DMS153 treated with DMSO at 0.1 percent for 48 hours (cell line): ENCODE measurements around the gene TRPM3.

Experiments used
- DNase-seq: peaks from one replicate; lab custom pipeline; 2025; ENCODE audit not compliant: unreplicated experiment; lab: John Stamatoyannopoulos, UW

Gene TRPM3

DNA sequence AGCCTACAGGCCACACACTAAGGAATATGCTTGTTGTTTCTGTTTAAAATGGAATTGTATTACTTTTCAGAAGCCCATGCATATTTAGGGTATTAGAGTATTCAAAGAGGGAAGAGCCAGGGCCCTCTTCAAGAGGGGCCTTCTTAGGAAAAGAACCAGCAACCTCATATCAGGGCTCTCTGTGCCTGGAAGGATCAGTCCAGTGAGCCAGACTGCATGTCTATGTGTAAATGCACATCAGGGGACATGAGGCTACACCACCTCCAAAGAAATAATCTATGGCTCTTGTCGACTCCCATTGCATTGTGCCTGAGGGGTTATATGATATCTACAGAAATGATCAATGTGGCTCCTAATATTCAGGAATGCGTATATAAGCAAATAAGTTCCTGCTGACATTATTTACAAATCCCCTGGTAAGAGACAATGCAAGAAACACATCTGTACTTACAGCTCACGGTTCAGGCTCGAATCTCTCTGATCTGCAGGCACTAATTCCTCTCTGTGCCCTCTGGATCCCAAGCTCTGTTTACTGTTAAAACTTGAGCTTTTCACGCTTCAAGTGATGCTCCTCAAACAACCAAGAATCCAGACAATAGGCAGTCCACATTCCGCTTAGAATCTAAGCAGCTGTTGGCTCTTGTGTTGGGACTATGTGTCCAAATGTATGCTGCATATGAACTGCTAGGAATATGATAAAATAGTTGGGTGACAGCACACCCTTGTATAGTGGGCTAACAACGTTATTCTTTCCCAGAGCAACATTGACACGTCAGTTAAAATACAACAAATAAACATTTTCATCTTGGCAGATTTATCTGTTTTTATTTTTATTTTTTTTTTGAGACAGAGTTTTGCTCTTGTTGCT, 556.7 kb downstream of the TRPM3 start:
- DNase-seq: no peak

DNA sequence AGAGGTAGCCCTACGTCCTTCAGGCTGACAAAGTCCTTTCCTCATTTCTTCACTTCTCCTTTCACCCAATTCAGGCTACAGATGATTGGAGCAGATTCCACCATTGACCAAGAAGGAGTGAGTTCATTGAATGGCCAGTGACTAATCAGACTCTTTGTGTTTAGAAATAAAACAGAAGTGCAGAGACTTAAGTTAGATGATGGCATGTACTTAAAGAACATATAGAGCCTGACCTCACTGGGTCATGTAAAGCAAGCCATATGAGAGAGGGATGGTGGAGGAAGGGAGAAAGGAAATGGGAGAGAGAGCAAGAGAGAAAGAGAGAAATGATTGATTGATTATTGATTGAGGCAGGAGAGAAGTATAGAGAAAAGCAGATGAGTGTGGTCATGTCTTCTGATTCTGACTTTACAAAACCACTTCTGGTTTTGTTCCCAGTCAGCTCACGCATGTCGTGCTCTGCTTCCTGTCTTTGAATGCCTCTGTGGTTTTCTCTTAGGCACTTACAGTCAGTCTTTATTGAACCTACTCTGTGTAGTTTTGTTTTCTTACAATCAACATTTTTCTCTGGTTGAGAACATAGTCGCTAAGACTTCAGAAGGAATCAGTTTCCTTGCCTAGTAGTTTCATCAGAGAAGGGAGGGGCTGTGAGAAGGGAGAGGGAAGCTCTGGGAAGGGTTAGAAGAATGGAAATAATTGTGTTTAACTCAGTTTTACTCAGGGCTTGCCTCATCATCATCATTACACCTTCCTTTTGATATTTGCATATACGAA, 557.8 kb downstream of the TRPM3 start:
- no peak for DNase-seq

DNA sequence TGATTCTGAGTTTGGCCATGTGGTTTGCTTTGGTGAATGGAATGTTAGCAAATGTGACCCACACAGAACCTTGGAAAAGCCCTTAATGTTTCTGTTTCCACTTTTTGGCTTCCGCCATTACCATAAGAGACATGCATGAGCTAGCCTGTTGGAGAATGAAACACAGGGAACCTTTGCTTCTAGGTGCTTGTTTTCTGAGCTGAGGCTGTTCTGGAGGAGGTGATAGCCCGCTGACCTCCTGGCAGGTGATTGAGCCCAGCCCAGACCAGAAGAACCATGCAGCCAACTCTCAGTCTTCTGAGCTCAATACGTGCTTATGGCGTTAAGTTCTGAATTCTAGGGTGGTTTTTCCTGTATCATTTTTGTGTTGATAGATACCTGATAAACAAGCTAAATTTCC, 558.4 kb downstream of the TRPM3 start:
- DNase-seq: no peak

DNA sequence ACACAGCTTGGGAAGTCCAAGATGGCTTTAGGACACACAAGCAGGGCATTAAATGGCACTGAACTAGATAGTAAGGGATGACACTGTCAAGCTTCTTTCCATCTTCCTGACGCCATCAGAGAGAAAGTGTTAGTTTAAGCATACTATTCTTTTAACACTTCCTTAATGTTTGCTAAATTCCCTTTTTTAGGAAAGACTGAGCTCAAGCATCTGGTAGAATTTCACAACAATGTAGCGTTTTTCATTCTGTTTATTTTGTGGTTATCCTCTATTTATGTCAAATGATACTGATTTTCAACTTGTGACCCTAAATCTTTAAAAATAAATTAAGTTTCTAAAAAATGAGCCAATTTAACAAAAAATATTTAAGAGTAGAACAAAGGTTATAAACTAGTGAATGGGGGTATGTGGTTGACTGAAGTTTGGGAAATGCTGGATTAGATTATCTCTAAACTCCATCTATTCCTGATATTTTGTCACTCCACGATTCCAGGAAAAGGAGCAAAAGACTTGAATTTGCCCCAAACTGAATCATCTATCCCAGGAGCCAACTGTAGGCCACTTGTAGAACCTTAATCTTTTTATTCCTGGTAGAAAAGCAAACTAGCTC, 559.5 kb downstream of the TRPM3 start:
- no peak for DNase-seq

DNA sequence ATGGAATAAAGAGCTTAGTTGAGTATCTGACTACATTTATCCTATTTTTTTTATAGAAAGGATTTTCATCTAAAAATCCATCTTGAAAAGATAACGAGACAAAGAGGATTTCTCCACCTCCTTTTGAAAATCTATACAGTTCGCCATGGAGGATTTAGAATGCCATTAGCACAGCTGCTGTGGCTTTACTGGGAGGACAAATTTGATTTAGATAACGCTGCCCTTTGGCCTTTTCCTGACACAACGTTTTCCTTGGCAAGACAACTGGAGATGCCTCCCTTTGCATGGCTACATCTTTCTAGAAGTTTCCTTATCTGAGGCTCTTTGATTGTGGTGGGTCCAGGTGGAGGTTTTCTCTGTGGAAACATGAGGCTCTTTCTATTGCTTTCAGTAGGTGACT, 560.3 kb downstream of the TRPM3 start:
- DNase-seq: no peak

DNA sequence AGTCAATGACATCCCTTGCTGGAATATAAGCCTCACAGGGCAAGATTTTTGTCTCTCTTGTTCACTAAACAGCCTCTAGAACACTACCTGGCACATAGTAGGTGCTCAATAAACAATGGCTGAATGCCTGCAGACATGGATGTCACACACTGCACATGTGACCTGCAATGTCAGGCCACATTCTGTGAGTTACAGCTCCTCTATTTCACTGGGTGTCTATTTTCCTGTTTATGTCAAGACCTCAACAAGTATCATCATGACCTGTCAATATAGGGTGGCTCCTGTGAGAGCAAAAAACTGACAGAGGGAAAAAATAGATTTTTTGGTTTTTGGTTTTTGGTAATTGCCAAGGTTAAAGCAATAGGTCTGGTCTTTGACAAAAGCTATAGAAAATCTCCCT, 562.3 kb downstream of the TRPM3 start:
- DNase-seq: no peak

DNA sequence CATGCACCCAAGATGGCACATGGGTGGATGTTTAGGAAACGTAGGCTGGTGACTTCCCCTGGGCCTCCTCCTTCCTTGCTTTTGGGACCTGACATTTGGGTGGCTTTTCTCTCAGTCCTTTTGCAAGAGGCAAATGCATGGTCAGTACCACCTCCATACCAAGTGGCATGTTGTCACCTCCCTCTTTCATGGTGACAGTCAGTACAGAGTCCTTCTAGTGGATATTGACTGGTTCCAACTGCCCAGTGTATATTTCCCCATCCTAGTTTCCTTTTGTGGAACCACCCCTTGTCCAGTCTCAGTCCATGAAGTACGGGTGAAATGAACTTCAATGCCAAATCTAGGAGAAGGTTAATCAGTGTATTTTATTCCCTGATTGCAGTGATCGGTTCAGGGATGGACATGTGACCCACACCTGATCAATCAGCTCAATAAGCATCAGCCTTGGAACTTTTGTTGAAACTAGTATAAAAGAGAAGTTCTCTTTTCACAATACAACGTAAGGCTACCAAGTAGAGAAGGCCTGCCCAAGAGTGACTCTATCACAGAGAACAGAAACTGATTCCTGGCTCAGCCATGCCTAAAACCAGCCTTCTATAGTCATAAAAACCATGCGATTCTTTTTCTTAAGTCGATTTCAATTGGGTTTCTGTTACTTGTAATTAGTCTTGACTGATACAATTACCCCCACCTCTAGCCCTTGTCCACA, 563.6 kb downstream of the TRPM3 start:
- DNase-seq: no peak

DNA sequence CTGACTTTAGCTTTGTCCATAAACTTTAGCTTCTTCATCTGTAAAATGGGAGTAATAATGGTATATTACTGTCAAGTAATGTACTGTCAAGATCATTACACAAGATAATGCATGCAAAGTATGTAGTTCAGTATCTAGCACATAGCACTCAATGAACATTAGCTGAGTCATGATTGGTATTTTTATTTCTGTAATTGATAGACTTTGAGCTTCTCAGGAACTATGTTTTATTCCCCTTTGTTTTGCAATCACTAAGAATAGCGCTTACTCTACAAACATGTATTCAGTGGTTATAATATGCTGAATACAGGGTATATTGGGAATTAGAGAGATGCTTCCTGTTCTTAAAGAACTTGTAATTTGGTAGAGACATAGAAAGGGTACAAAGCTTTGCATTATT, 564.6 kb downstream of the TRPM3 start:
- no peak for DNase-seq

DNA sequence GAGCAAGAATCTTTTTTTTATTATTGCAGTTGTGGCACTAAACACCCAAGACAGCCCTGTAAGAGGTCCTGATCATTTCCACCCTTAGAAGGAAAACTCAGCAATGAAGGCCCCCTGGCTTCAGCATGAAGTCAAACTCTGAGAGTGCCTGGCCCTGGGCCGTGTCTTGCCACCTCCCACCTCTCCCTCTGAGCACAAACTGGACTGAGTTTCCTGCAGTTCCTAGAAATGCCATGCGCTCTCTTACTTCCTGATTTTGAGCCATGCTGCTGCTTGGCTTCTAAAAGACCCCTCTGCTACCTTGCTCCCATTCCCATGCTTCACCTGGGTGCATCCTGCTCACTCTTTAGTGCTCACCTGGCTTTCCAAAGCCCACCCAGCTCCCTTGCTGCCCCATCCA, 566.5 kb downstream of the TRPM3 start:
- DNase-seq: no peak

DNA sequence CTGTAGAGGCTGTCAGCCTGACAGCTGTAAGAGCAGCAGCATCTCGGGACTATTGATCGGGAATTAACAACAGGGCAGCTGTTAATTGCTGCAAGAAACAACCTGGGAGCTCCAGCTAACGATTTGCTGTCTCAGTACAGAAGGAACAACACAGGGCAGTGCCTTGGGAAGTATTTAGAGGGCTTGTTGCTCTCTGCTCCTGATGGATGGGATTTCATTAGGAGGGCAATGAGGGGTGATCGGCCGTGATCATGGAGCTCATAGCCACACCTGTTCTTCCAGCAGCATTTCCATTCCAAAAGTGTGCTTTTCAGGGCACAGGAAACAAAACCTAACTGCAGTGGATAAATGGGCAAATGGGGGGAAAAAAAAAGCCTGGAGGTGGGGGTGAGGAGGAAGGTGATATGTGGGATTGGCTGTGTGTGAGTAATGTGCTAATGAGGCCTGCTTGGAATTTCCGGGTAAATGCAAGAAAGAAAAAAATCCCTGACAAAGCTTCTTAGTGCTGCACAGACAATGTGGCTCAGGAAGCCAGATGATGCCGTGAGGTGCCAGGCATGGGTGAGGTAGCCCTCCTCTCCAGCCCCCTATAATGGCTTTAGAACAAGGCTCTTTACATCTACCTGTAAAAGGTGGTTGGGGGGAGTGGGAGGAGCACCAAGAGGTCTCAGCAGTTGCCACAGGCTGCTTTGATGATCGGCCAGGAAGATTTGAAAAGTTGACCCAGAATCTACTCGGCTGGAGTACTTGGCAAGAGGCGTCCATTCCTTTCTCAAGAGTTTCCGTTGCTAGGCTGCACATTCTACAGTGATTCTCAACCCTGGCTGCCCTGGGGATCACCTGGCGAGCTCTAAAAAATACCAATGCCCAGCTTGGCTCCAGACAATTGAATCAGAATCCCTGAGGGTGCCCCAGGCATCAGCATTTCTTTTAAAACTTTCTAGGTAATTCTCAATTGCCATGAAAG, 567.4 kb downstream of the TRPM3 start:
- DNase-seq: no peak

DNA sequence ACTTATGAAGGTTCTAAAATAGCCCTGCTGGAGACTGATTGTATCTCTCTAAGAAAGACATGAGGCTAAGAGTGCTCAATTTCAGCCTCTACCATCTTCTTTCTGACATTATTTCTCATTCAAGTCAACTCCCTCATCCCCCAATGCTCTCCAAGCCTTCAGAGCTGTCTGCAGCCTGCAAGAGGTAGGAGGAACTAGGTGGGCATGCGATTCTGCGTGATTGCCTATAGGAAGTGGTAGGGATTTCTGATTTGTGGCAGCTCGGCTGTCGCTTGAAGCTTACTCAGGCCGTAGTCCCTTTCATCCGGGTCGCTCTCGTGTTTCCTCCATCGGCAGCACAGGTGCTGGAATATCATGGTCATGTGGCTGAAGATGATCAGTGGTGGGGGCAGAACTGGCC, 568.9 kb downstream of the TRPM3 start:
- DNase-seq: no peak

DNA sequence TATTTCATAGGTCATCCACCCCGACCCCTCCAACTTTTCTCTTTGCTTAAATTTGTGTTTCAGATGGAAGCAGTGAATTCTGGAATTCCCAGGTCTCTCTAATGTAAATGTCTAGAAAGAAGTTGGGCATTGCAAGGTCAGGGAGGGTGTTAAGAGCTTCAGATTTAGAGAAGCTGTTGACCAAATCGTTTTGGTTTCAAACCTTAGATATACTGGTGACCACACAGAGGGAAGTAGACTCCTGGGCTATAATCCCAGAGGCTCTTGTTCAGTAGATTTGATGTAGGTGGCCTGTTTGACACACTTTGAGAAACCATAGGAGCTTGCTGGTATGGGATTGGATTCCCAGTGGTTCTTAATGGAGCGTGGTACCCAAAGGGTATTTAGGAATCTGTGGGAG, 569.6 kb downstream of the TRPM3 start:
- no peak for DNase-seq

DNA sequence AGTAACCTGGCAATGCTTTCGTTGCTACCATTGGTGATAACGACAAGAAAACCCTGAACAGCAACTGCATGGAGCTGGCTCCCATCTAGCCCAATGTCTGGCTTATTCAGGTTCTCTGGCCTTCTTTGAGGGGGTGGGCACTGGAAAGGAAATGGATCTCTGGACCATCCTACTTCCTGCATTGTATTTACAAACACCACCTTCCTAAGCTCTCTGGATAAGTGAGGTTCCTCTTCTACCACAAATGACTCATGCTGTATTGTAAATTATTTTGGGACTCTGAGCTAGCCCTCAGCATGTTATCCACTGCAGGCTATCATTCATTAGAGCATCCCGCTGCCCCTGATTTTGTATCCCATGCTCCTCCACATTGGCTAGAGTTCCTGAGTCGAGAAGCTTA, 570.0 kb downstream of the TRPM3 start:
- no peak for DNase-seq

DNA sequence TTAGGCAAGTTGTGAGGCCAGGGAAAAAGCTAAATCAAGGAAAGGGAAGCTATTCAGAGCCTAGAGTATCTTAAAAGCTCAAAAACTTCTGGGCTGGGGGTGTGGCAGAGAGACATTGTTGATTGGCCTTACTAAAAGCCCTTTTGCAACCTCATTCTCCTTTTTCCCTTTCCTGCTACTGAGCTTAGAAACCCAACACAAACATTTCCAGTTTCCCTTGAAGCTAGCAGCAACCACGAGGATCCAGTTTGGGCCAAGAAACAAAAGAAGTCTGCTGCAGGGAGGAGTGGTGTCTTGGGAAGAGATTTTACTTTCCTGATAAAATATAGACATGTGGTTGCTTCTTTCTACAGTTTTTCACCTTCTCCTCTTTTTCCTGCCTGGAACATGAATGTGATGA, 571.5 kb downstream of the TRPM3 start:
- DNase-seq: no peak

DNA sequence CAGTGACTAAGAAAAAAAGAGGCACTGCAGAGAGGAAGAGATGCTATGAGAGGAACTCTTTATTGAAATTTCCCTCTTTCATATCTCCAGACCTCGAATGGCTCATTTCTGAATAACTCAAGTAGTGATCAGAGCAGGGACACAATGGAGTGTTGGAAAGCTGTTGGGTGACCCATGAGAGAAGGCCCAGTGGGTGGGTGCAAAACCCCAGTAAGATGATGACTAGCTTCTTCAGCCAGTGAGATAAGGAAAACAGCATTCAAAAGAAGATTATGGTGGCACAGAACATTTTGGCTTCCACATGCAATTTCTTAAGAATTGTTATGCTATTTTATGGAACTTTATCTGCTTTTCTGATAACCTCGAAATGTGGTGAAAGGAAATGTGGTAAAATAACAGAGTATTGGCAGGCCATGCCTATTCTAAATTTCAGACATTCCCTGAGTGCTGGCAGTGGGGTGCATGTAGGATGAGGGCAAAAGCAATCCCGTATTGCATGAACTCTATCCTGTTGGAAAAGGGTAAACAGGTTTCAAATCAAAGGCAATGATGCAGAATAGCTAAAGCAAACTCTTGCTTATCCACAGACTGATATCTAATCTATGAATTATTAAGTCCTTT, 579.0 kb downstream of the TRPM3 start:
- DNase-seq: no peak

DNA sequence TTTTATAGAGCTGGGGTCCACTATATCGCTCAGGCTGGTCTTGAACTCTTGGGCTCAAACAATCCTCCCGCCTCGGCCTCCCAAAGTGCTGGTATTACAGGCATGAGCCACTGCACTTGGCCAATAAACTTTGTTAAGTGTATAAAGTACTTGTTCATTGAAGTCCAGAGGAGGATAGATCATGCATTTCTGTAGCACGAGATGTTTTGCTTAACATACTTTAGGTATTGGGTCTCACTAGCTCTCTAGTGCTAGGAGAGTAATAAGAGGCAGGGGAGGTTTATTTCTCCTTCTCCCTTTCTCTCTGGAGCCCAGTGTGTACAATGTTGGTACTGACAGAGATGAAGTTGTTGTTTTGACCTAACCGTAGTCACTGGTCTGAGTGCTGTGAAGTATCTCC, 581.4 kb downstream of the TRPM3 start:
- no peak for DNase-seq

DNA sequence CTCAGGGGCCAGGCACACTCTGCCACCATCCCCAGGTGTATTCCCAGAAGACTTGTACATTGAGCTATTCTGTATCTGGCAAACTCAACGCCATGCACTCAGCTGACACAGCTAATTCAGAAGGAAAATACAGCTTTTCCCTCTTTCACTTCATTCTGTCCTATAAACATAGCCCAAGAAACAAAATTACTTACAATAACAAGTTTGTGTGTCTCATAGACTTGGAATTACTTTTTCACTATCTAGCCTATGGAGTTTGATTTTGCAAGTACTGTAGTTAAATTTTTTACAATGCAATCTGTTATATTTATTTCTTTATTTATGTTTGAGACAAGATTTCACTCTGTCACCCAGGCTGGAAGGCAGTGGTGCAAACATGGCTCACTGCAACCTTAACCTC, 581.9 kb downstream of the TRPM3 start:
- DNase-seq: no peak

DNA sequence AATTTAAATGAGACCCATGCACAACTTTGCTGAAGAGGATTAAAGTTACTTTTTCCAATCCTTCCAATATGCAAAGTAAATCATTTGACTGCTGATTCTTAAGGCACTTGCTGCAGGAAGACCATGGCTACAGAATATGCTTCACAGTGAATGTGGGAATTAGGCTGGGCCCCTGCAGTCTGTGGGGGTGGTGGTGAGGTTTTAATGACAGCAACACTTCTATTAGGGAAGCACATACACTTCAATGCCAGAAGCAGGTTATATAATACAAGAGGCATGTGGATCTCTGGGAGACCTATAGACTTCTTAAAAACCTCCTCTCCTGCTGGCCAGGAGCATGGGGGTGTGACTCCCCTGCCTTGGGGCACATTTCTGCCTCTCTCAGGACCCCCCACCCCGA, 582.4 kb downstream of the TRPM3 start:
- no peak for DNase-seq

DNA sequence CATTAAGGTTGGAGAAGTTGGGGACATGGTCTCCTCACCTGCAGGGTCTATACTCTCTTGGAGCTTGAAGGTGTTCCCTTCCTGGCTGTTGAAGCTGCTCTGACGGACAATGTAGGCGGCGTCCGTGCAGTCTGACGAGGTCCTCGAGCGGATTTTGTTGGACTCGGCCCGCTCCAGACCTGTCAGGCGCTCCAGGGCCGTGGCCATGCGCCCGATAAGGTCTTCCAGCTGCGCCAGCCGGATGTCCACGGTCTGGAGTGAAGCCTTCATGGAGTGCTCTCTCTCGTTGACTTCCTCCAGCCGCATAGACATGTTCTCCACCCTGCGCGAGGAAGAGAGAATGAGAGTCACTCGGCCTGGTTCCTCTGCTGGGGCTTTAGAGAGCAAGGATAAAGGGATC, 584.3 kb downstream of the TRPM3 start:
- no peak for DNase-seq
